ENCODE data around the gene CYB5A. TPM values are rescaled to one million over a fixed set of nuclear protein-coding genes. Genes with fewer than 3 reads are reported as not detected.

Gene CYB5A
- total and polyA plus RNA-seq, 2 donors from 2014 or later: 243 to 1,143 TPM

DNA sequence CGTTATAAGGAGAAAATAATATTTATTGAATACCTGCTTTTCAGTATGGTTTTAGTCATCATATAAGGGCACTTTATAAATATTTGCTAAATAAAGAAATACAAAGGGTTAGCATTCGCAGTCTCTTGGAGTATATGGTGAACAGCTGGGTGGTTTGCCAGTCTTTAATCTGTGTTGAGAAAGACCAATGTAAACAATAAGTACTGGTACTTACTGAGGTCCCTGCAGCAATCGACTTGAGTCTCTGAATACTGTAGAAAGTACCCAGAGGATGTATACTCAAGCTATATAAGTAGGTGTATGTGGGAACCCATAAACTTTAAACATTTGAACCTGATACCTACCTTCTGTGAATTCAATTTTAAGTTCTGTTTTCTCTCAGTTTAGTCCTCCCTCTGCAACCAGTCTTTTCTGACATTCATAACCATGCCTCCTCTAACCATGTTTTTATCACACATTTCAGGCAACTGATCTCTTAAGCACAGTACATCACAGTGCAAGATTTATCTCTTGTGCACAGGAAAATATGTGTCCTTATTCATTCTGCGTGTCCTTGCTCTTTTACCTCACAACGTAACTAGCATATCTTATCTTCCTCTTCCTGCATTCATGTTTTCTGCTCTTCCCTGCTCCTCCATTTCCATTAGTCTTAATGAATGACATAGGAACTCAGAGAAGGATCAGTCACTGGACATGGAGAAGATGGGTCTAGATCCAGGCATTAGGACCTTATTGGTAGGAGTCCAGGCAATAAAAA, 45.6 kb upstream of the CYB5A start:
- no peak for FAIRE-seq
- no peaks in the 10 kb centered on the region for H3K4me1 ChIP-seq (ENCODE audit: control insufficient read depth in 2 of 3, insufficient read depth in 2 of 3, low read depth in 1 of 3, low read length in 3 of 3)
- DNase-seq: no peak
- intact Hi-C loops (cut with DNase I): no loop called here
- no peaks in the 10 kb centered on the region for H3K36me3 ChIP-seq (ENCODE audit: control insufficient read depth in 2 of 3, insufficient read depth in 3 of 3, low read length in 3 of 3)
- H3K27me3 ChIP-seq (ENCODE audit: control insufficient read depth, insufficient read depth, low read length): no peaks in the 10 kb centered on the region
- no peak overlapping the region for H3K9ac ChIP-seq (ENCODE audit: low read length in 3 of 3)
- no peaks in the 10 kb centered on the region for H3K9me3 ChIP-seq (ENCODE audit: control insufficient read depth in 2 of 3, insufficient read depth in 1 of 3, low read length in 3 of 3)
- H3K27ac ChIP-seq (ENCODE audit: low read depth in 2 of 2, low read length in 2 of 2): no peak overlapping the region
- TF ChIP-seq, protein P1, sequence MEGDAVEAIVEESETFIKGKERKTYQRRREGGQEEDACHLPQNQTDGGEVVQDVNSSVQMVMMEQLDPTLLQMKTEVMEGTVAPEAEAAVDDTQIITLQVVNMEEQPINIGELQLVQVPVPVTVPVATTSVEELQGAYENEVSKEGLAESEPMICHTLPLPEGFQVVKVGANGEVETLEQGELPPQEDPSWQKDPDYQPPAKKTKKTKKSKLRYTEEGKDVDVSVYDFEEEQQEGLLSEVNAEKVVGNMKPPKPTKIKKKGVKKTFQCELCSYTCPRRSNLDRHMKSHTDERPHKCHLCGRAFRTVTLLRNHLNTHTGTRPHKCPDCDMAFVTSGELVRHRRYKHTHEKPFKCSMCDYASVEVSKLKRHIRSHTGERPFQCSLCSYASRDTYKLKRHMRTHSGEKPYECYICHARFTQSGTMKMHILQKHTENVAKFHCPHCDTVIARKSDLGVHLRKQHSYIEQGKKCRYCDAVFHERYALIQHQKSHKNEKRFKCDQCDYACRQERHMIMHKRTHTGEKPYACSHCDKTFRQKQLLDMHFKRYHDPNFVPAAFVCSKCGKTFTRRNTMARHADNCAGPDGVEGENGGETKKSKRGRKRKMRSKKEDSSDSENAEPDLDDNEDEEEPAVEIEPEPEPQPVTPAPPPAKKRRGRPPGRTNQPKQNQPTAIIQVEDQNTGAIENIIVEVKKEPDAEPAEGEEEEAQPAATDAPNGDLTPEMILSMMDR (IDR thresholded peaks at IDR 0.05; ENCODE audit: borderline replicate concordance, extremely low read depth, insufficient read depth): no peak
- no peak overlapping the region for H3K4me3 ChIP-seq (ENCODE audit: low read length in 3 of 3)

DNA sequence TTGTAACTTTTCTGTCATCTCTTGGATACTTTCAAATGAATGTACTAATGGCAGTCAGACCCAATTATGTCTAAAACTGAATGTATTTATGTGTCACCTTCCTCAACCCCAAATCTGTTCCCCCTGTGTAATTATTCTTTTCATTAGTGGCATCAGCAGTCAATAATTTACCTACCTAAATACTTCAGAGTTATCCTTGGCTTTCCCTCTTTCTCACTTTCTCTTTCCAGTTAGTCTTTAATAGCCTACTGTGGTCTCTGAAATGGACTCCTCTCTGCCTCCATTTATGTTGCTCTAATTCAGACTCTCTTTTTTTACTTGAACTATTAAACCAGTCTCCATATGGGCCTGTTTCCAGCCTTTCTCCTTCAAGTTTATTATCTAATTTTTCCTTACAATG, 44.9 kb upstream of the CYB5A start:
- FAIRE-seq: no peak

DNA sequence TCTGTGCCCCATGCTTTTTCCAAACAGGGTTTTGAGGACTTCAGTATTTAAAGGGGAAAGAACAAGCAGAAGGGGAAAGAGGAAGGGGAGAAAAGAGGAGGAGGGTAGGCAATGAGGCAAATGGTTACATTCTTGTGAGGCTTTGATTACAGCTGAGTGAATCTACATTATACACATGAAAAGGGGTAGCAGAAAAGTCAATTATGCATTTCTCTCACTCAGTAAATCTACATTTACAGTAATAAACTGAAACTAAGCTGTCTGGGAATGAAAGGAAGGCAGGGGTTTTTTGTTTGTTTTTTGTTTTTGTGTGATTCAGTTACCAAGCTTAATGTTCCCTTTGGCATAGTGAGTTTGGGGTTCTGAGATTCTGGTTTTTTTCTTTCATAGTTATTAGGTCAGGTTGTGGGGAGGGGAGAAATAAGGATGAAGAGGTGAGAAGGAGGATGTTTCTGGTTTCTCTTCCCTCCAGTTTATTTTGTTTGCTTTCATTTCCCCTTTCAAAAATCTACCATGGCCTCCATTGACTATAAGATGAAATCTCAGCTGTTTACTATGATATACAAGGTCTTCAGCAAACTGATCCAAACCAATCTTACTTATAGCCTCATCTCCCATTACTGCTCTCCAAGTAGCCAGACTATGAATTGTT, 42.6 kb upstream of the CYB5A start:
- intact Hi-C loops (cut with DNase I): no loop called here
- no peak for DNase-seq
- Histone ChIP-seq H3K27ac (ENCODE audit: low read depth in 2 of 2, low read length in 2 of 2) (no peak overlapping the region), H3K4me1 (ENCODE audit: control insufficient read depth in 2 of 3, insufficient read depth in 2 of 3, low read depth in 1 of 3, low read length in 3 of 3) (no peaks in the 10 kb centered on the region), H3K9me3 (ENCODE audit: control insufficient read depth in 2 of 3, insufficient read depth in 1 of 3, low read length in 3 of 3) (no peaks in the 10 kb centered on the region), H3K4me3 (ENCODE audit: low read length in 3 of 3) (no peak overlapping the region), H3K36me3 (ENCODE audit: control insufficient read depth in 2 of 3, insufficient read depth in 3 of 3, low read length in 3 of 3) (no peaks in the 10 kb centered on the region), H3K9ac (ENCODE audit: low read length in 3 of 3) (no peak overlapping the region), H3K27me3 (ENCODE audit: control insufficient read depth, insufficient read depth, low read length) (no peaks in the 10 kb centered on the region)
- FAIRE-seq: no peak
- TF ChIP-seq, protein P1 (IDR thresholded peaks at IDR 0.05; ENCODE audit: borderline replicate concordance, extremely low read depth, insufficient read depth): no peak

More for the DNA sequence above, 44.9 kb upstream of the CYB5A start:
- TF ChIP-seq, protein P1 (IDR thresholded peaks at IDR 0.05; ENCODE audit: borderline replicate concordance, extremely low read depth, insufficient read depth): no peak
- Histone ChIP-seq H3K4me3 (ENCODE audit: low read length in 3 of 3) (no peak overlapping the region), H3K4me1 (ENCODE audit: control insufficient read depth in 2 of 3, insufficient read depth in 2 of 3, low read depth in 1 of 3, low read length in 3 of 3) (no peaks in the 10 kb centered on the region), H3K9me3 (ENCODE audit: control insufficient read depth in 2 of 3, insufficient read depth in 1 of 3, low read length in 3 of 3) (no peaks in the 10 kb centered on the region), H3K27ac (ENCODE audit: low read depth in 2 of 2, low read length in 2 of 2) (peak overlapping the region in 1 of 2 donors; percentile 3), H3K27me3 (ENCODE audit: control insufficient read depth, insufficient read depth, low read length) (no peaks in the 10 kb centered on the region), H3K36me3 (ENCODE audit: control insufficient read depth in 2 of 3, insufficient read depth in 3 of 3, low read length in 3 of 3) (no peaks in the 10 kb centered on the region), H3K9ac (ENCODE audit: low read length in 3 of 3) (no peak overlapping the region)
- DNase-seq: no peak
- intact Hi-C loops (cut with DNase I): no loop called here

All from kidney (tissue), 14 donors.